GM18508 (cell line): Measurements from ENCODE around the gene BLVRA.
"Not testable (repeated sequence)": the region's sequence is repeated elsewhere in the genome, so short reads cannot be mapped to it uniquely, and the experiment has no call there.

Experiments
- ATAC-seq: cut with Tn5 transposase; IDR thresholded peaks from one replicate; pipeline ENCODE4 v1.9.1; 2021; ENCODE audit warnings: moderate number of reproducible peaks; ENCODE audit not compliant: insufficient read depth, unreplicated experiment

BLVRA gene

DNA sequence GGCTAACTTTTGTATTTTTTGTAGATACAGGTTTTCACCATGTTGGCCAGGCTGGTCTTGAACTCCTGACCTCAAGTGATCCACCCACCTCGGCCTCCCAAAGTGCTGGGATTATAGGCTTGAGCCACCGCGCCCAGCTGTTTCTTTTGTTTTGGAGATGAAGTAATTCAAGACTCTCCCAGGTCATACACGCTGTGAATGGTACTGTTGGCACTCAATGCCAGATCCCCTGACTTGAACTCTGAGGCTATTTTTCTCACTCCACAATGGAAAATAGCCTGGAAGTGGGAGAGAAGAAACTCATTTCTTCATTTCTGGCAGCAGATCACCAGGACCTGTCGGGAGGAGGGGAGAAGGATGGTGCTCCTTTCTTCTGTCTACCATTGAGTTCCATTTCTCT is 32.4 kb downstream of the BLVRA start:
- no peak for ATAC-seq

DNA sequence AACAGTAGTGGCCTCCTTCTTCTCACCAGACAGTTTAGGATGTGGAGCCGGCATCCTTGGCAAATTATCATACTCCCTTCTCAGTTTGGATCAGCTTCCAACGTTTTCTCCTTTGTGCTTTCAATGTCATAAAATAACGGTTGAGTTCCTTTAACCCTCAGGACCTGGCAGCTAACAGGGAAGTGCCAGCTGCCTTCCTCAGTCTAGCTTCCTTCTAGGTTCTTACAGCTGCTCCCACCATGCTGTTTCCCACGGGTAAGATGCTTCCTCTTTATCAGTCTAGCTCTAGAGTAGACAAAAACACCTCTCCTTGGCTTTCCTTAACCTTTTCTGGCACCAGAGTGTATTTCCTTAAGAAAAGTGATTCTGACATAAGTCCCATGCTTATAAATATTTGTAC is 33.2 kb downstream of the BLVRA start:
- ATAC-seq, result no peak

- ATAC-seq, result no peak
Measured at GRCh38 chr7:43792471-43793150, 34.1 kb downstream of the BLVRA start.

- ATAC-seq, result no peak
Measured at GRCh38 chr7:43799605-43800004, 41.1 kb downstream of the BLVRA start.

- no peak for ATAC-seq
Measured at GRCh38 chr7:43803865-43804264, 45.4 kb downstream of the BLVRA start.

- ATAC-seq, result no peak
Measured at GRCh38 chr7:43808410-43808809, 49.9 kb downstream of the BLVRA start.

DNA sequence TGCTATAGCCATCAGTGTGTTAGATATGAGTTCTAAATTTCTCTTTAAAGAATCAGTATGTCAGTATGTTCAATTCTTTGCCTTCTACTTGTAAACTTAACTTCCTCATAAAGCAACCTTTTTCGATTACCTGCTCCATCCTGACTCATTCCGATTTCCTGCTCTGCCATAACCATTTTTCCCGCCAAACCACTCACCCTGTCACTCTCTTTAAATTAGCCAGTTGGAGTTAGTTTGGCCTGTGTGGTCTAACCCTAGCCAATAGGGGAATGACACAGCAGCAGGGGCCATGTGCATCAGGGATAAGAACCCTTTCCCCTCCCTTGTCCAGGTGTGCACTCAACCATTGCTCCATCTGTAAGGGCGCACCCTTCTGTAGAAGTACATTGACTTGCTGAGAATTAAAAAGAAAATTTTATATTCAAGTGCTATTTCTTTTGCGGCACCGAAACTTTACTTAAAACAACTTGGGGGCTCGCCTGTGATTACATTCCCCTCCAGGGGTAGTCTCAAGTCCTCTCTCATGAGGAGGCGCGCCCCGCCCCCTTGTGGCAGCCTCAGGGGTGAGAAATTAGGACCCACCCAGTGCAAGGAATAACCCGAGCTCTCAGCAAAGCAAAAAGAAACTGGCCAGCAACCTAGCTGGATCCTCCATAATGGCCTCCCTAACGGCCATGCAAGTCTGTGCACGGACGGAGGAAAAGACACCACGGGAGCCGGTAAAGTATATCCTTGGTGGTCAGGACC is 51.9 kb downstream of the BLVRA start:
- not testable (repeated sequence) for ATAC-seq

DNA sequence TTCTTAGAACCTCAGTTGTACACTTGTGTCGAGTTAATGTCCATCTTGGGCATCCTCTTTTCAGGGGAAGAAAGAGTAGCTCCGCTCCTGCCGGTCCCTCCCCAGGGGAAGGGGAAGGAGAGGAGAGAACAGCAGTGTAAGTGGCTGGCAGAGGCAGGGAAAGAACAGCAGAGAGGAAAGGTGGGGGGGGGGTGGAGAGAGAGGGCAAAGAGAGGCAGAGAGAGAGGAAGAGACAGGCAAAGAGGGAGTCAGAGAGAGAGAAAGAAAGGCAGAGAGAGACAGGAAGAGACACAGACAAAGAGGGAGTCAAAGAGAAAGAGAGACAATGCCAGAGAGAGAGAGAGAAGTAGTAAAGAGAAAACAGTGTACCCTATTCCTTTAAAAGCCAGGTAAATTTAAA is 56.9 kb downstream of the BLVRA start:
- ATAC-seq, result no peak

- ATAC-seq, result not testable (repeated sequence)
Measured at GRCh38 chr7:43816046-43816797, 57.7 kb downstream of the BLVRA start.

DNA sequence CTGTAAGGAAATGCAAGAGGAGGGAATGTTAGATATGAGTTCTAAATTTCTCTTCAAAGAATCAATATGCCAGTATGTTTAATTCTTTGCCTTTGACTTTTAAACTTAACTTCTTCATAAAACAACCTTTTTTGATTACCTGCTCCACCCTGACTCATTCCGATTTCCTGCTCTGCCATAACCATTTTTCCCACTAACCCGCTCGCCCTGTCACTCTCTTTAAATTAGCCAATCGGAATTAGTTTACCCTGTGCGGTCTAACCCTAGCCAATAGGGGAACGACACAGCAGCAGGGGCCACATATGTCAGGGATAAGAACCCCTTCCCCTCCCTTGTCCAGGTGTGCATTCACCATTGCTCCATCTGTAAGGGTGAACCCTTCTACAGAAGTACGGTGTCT is 64.9 kb downstream of the BLVRA start:
- ATAC-seq, result not testable (repeated sequence)

GRCh38 chr7:43823941-43824340 is 65.5 kb downstream of the BLVRA start:
- no peak for ATAC-seq

- ATAC-seq, result not testable (repeated sequence)
Measured at GRCh38 chr7:43824513-43824912, 66.0 kb downstream of the BLVRA start.

DNA sequence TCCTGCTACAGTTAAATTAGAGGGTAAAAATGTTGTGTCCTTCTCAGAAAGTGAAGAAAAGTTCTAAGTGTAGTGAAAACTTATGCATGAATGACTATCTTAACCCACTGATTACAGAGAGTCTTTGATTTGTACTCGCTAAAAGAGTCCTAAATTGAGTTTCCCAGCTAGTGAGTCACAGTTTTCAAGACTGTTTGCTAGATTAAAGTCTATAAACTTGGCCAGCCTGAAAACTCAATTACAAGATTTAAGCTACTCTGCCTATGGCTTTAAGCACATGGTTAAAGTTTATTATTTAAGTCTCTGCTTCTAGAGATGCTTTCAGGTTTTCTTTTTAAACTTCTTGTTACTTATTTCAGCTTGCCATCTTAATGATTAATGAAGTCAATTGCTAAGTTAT is 66.5 kb downstream of the BLVRA start:
- ATAC-seq, result no peak

DNA sequence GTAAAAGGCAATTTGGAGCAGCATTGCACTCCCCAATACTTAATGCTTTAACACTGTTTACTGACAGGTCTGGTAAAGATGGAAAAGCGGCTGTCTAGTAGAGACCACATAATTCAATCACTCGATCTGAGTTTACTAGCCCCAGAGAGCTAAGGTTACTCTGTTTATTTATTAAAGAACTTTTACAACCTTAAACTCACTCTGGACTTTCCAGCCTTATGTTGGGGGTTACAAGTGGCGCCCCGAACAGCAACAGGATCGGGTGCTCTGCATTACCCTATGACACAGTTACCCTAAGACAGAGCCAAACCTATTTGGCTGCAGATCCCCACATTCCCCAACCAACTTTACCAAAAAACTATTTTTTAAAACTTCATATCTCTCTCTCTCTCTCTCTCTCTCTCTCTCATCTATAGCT is 66.9 kb downstream of the BLVRA start:
- no peak for ATAC-seq

GRCh38 chr7:43830917-43831316 is 72.4 kb downstream of the BLVRA start:
- ATAC-seq, result not testable (repeated sequence)

DNA sequence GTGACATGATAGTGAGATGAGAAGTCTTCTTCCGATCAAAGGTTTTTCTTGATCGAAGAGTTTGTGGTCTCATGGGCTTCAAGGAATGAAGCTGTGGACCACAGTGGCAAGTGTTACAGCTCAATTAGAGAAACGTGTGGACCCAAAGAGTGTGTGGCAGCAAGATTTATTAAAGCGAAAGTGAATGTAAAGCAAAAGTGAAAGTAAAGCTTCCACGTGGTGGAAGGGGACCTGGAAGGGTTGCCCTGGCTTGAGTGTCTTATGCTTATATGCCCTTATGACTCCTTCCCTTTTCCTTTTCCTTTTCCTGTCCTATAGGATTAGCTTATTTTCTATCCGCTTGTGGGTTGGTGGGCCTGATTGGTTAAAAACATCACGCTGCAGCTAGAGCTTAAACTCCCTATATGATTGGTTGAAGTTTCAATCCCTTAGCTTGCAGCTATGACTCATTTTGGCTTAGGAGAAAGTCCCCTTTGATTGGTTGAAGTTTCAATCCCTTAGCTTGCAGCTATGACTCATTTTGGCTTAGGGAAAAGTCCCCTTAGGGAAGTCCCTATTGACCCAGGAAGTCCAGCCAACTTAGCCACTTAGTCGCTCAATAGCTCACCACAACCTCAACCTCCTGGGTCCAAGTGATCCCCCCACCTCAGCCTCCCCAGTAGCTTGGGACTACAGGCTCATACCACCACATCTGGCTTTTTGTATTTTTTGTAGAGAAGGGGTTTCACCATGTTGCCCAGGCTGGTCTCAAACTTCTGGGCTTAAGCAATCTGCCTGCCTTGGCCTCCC is 76.2 kb downstream of the BLVRA start:
- peak; percentile 46 for ATAC-seq

DNA sequence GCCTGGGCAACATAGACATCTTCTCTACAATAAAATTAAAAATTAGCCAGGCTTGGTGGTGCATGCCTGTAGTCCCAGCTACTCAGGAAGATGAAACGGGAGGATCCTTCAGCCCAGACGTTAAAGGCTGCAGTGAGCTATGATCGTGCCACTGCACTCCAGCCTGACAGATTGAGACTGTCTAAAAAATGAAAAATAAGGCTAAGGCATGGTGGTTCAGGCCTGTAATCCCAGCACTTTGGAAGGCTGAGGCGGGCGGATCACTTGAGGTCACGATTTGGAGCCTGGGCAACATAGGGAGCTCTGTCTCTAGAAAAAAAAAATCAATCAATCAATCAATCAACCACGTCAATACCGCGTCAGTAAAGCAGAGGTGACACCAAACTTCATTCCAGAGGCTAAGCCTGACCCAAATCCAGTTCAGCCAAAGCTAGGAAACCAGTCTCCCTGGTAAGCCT is 79.8 kb downstream of the BLVRA start:
- no peak for ATAC-seq

GRCh38 chr7:43843296-43843695 is 84.8 kb downstream of the BLVRA start:
- ATAC-seq, result no peak

GRCh38 chr7:43844257-43844656 is 85.8 kb downstream of the BLVRA start:
- ATAC-seq, result no peak

DNA sequence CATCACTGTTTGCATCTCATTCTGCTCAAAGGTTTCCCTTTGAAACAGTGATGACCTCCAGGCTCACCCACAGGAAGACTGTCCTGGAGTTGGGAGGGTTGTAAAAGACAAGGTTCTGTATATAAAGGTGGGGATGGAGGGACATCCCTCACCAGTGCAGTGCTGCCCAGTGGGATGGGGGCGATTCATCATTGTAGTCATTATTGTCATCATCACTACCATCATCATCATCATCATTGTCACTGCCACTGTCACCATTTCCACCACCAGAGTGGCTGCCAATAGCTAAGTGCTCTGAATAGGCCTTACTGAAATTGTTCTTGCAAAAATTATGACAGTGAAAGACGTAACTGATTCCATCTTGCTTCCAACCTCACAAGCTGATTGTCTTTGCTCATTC is 86.2 kb downstream of the BLVRA start:
- ATAC-seq, result no peak
